GM19468 (cell line): Measurements from ENCODE around the gene CTNNA2.

ENCODE experiments used
- ATAC-seq: cut with Tn5 transposase; IDR thresholded peaks from one replicate; pipeline ENCODE4 v1.9.1; 2021; ENCODE audit warnings: mild to moderate bottlenecking, moderate library complexity, moderate number of reproducible peaks; ENCODE audit not compliant: unreplicated experiment; ENCODE audit errors: extremely low read depth

CTNNA2 gene

DNA sequence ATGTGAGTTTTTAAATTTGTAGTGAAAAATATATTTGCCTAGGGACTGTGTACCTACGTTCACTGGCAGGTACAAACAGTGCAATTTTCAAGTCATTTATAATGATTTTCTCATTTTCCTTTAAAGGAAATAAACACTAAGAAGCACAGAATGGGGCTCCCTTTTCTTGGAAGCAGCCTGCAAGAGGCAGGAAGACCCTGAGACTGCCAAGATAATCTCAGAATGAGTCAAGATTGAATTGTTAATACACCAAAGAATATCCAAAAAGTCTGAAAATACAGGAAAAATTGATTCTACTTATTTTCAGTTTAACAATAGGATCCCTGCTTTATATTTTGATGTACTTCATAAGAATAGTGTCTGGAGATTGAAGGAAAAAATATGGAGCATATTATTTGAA lies 331.2 kb downstream of the CTNNA2 start:
- ATAC-seq: no peak

DNA sequence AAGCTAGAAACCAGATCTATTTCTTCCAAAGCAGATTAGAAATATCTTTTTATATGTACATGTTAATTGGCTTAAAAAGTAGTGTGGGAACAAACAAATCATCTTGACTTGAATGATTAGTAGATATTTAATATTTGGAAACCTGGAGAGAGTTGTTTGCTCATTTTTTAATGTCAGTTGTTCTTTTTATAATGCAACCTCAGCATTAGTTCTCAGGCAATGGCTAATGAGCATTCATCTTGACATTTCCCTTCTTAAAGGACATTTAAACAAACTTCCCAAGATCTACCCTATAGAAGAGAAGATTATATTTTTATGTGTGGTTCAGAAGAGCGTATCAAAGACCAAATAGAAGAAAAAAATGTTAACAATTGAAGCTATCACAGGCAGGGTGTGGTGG lies 334.0 kb downstream of the CTNNA2 start:
- ATAC-seq: no peak

DNA sequence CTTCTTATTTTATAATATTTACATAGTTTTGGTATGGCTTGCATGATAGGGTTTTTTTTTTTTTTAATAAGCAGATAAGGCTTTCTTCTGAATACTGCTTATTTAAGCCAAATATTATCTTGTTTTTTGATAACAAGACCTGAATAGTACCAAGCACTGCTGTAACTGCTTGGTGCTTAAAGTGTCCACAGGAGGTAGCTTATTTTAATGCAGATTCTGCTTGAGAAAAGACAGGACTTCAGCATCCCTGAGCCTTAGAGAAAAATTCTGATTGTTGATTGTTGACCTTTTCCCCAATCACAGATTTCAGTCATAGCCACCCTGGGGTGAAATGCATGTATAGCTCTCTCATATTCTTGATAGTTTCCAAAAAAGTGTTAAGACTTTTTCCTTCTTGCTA lies 336.4 kb downstream of the CTNNA2 start:
- ATAC-seq: no peak

DNA sequence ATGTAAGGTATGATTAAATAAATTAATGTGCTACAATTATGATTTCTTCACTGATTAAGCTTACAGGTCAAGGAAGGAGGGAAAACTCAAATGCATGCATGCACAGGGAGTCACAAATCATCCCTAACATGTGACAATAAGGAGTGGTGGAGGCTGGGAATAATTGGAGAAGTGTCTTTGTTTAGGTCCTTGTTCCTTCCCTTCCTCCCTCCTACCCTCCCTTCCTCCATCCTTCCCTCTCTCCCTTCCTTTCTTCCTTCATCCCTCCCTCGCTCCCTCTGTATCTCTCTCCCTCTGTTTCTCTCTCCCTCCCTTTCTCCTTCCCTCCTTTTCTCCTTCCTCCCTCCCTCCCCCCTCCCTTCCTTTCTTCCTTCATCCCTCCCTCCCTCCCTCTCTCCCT lies 337.1 kb downstream of the CTNNA2 start:
- no peak for ATAC-seq

DNA sequence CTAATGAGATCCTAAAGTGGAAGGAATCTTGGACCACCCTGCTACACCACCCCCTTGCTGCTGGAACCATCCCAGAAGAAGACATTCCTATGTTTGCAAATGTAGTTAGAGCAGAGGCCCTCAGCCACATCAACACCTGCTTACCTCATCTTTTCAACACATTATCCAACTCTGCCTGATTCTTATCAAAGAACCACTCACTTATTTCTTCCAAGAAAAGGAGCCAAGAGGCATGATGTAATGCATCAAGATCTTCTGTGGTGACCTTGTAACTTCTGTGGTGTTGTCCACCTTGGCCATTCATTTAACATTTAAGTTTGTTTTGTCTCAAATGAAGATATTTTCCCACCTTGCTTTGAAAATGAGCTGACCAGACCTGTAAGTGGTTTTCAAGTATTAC lies 338.1 kb downstream of the CTNNA2 start:
- no peak for ATAC-seq

DNA sequence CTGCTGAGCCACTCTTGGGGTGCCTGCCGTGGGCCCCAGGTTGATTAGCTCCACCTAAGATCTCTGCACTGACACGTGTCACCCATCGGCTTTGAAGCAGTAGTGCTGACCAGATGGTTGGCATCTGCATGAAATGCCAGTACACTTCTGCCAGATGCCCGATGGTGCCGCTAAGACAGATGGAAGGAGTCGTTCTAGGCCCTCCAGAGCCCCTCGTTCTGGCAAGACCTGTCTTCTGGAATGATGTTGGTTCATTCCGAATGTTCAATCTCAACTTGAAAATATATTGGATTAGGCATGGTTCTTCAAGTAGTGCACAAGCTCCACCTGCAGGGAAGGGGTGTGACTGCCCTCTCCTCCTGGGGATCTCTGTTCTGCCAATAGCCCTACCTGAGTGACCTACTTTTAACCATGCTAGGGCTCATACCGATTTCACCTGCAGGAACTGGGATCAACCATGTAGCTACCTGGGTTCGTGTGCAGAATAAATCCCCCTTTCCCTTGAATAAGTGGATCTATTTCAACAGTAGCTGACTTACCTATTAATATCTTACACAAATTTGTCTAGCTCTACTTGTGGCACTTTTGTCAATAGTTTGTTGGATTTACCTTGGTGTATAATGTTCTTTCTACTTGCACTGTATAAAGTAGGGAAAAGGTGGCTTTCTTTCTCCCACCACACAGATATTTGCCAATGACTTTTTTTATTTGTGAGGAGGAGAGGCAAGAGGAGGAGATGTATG lies 342.6 kb downstream of the CTNNA2 start:
- ATAC-seq: no peak

DNA sequence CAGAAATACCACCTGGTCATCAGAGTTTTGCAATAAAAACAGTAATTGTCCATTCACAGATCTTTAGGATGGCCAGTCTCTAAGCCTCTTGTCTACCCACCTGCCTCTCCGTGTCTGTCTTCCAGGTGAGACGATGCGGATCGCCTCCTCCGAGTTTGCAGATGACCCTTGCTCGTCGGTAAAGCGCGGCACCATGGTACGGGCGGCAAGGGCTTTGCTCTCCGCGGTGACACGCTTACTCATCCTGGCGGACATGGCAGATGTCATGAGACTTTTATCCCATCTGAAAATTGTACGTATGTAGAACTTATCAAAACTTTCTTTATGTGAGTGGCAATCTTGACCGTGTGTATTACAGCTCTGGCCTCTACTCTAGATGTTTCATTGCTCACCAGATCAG lies 345.0 kb downstream of the CTNNA2 start:
- ATAC-seq: no peak

DNA sequence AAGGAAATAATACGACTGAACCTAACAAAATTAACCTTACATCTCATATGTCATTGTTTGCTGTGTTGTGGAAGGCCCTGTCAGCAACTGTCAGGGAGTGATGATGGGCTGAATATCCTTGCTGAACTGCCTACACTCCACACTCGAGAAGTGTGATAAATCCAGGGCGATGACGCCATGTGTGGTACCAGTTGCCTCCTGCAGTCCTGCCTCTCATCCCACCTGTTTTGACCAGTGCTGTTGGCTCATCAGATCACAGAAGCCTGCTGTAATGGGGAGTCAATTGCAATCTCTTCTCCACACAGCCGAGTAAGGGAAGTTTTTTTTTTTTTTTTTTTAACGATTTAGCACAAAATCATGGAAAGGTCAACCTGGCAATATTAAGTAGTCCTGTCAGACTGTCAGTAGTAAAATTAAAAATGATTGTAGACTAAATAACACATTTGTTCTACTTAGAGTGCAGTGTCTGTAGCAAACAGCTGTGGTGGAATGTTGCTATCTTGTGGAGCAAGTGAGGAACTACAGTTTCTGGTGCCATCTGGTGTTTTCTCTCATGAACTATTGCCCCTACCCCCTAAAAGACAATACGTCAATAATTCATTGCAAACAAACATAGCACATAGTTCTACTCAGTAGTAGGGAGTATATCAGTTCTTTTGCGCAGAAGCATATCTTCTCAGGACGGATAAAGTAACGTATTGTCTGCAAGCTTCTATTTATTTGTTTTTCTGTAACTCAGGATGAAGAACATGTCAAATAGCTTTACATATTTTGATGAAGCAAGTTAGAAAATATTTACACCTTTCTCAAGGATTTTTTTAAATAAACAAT lies 347.6 kb downstream of the CTNNA2 start:
- no peak for ATAC-seq

DNA sequence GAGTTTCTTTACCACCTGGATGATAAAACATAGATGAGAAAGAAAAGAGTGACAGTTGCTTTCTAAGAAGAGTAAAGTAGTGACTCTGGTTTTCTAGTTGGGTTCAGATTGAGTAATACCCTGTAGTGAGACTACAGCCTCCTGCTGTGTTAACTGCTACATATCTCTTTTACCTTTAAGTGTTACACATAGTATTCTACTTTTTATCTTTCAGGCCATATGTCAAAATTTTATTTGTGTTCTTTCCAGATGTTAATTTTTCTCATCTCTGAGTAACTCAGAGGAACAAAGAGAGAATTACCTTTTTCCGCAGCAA lies 348.2 kb downstream of the CTNNA2 start:
- no peak for ATAC-seq

DNA sequence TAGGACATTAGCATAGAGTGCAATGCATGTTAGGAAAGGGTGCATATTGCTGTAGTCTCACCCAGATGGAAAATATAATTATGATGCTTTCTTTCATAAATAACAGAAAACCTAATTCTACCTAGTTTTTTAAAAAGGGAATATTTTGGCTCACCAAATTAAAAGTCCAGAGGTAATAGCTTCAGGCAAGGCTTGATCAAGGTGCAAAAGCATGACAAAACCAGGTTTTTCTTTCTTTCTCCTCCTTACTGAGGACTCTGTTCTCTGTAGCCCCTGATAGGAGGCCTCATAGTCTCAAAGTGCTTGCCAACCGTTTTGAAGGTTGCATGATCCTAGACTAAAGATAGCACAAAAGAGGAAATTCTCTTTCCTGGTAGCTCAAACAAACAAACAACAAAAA lies 349.9 kb downstream of the CTNNA2 start:
- no peak for ATAC-seq

DNA sequence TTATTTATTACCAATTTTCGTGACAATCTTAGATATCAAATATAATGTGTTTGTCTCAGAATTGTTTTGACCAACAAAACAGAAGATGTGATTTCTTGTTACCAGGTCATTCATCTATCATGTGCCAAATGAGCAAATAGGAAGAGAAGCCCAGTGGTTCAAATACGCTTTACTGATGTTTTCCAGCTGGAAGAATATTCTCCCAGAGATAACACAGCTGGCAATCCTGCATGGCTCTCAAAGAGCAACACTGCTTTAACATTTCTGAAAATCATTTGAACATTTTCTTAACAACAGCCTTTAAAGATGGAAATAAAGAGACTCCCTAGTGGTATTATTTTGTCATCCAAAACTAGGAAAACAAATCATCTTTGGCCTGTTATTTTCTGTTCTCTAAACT lies 359.8 kb downstream of the CTNNA2 start:
- no peak for ATAC-seq

DNA sequence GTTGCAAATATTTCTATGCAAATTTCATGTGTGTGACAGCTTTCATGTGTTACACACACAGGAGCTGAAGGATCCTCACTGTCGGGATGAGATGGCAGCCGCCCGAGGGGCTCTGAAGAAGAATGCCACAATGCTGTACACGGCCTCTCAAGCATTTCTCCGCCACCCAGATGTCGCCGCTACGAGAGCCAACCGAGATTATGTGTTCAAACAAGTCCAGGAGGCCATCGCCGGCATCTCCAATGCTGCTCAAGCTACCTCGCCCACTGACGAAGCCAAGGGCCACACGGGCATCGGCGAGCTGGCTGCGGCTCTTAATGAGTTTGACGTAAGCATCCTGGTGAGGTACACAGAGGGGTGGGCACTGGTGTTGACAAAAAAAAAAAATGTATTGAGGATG lies 361.2 kb downstream of the CTNNA2 start:
- ATAC-seq: no peak

DNA sequence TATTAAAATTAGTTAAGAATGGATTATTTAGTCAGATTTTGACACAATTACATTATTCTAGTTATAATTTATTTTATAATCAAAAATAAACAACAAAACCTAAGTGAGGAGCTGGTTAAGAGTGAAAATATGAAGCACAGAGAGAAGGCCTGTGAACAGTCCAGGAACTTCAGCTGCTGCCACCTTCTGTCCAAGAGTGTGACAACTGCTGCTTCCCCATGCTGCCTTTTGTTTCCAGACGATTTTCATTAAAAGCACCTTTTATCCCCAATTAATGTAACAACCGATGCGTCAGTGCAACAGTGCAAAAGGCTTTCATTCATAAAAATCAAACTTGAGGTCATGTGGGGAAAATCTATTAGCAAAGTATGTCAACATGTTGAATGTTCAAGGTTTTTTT lies 363.6 kb downstream of the CTNNA2 start:
- no peak for ATAC-seq

DNA sequence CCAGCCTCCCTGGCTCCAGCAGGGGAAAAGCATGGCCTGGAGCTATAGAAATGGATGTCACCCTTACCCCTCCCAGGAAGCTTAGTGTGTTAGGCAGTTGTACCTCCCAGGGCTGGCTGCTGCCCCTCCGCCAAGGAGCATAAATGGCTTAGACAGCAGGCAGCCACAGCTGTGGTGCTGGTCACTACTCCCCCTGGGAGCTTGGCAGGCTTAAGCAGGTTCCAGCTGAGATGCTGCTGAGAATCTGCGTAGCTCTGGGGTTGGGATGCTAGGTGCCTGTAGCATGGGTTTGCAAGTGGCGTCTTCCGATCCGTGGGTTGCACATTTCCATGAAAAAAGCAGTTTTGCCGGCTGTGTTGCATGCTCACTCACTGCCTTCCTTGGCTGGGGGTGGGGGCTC lies 369.7 kb downstream of the CTNNA2 start:
- ATAC-seq: no peak

DNA sequence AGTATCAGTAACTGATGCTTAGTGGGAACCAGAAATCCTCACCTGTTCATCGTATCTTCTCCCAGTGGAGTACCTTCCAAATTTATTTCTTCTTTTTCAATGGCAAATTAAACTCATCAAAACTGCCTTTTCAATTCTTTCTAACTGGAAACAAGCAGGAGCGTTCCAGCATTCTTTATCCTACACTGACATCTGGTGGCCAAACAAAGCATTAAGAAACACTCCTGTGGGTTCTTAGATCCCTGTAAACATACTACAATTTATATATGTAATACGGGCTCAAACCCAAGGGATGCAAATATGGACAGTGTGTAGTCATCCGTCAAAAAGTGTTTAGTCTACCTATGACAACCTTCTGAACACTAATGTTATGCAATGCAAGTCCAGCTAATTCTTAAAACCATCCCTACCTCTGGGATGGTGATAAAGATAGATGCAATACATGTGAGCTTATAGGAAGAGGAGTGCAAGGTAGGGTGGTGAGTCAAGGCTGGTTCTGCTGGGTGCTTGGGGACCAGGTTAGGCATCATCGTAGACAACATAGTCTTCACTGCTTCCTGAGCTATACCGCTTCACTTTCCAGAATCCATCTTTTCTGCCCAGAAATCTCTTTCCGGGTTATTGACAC lies 375.0 kb downstream of the CTNNA2 start:
- ATAC-seq: no peak

DNA sequence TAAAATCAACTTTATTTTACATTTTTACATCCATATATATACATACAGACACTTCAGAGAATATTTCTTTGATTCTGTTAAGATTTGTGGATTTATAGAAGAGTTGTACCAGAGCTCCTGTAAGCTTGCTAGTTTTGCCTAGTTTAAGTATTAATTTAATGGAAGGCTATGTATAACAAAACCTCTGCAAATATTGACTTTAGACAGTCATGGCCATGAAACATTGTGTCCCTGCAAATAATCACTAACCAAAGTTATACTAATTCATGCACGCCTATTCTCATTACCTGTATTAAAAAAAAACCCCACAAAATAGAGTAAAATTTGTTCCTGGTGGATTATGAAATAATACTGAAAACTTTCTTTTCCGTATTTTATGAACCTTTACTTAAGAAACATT lies 379.3 kb downstream of the CTNNA2 start:
- no peak for ATAC-seq

DNA sequence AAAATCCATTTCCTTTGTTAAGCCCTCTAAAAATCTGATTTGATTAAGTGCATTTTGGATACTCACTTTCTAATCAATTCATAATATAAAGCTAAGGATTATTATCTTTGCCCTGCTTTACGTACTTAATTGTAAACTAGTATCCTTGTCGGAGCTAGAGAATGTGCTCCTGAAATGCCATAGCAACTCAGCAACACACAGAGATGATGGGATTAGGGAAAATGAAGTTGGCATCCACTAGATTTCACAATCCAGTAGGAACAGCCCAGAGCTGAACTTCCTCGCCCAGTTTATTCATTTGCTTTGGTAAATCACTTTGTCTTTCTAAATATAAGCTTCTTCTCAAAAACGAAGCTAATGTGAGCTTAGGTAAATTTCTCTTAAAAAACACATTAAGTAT lies 386.3 kb downstream of the CTNNA2 start:
- no peak for ATAC-seq

DNA sequence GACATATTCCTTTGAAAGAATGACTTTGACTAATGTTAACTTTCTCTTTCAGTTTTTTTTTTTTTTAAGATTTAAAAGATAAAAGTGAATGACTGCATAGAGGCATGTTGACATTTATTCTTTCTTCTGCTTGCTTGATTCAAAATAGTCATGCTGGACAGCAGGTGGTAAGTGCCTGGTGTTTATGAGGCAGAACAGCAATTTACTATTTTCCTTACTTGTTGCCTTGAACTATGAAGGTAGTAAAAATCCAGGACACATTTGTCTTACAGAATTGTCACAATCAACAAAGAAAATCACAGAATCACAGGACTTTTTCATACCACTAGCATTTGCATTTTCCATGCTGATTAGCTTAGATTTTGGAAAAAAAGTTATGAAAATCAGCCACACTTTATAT lies 388.3 kb downstream of the CTNNA2 start:
- ATAC-seq: no peak

DNA sequence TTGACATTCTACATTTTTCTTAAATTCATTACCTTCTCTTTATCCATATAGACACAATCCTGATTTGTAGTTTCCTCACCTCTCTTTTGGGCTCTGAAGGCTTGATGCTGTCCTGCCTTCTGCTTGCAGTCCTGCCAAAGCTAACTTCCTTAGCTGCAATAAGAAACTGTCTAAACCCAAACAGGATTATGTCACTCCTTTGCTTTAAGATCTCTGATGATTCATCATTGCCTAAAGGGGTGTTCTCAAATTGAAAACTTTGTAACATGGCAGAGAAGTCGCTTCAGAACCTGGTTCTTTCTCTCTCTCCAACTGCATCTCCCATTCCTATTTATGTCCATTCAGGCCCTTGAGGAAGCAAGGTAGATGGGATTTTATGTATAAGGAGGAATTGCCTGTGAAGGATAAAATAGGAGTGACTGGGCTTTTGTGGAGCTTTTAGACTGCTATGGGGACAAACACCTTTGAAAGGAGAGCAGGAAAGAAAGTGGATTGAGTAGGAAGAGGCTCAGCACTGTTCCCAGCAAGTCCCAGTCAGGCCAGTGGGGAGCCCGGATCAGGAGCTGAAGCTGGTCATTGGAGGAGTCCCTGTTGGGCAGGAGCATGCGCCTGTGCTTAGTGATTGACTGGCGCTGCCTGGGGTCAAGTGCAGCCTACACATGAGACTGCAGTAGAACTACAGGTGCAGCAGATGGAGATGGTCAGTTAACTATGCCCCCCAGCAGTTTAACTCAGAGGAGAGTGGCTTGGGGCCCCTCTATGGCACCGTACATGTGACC lies 390.6 kb downstream of the CTNNA2 start:
- no peak for ATAC-seq

DNA sequence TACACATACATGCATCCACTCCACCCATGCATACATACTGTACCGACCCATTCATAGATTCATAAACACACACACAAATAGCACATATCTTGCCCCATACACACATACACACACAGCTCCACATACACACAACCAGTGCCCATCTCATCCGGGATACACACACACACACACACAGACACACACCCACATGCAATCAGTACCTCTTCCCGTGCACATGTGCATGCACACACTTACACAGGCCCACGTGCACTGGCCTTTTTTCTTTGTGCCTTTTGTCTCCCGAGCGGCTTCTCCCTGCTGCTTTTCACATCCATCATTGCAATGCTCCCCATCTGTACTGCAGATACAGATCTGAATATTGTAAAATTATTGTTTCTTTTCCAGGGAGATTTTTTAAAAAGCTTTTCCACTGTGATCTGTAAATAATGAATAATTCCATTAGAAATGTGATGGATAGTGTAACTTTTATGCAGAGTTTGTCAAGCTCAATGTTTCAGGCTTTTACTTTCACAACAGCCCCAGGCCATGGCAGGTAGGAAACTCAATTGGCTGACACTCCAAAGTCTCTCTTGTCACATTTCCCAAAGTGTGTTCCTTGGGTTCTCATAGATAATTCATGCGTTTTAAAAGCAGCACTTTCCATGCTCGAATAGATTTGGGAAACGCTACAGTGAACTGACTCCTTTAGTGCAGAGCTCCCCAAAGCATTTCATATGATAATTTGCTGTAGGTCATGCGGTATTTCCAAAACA lies 393.5 kb downstream of the CTNNA2 start:
- no peak for ATAC-seq
